Gastroesophageal sphincter (tissue), 3 donors: ENCODE results near the gene MVB12B.

ENCODE experiments used
- EP300 ChIP-seq: sonication (generic); formaldehyde crosslinking; IDR thresholded peaks from one replicate; pipeline ENCODE4 v1.6.1; 2017; ENCODE audit warnings: antibody characterized with exemption, mild to moderate bottlenecking
- POLR2AphosphoS5 ChIP-seq: sonication (generic); formaldehyde crosslinking; IDR thresholded peaks from one replicate; pipeline ENCODE4 v1.6.1; 2017; ENCODE audit warnings: antibody characterized with exemption
- TF ChIP-seq, protein P1 (sequence below), 4 experiments: fragments of 200-600 bp in 2 of 4; fragments of 450-650 bp in 2 of 4; sonication (generic) in 1 of 4; IDR thresholded peaks; one replicate each; pipeline ENCODE4 v1.5.1; 2017 to 2019; ENCODE audit warnings: antibody characterized with exemption in 4 of 4, mild to moderate bottlenecking in 2 of 4, moderate library complexity in 2 of 4

DNA sequence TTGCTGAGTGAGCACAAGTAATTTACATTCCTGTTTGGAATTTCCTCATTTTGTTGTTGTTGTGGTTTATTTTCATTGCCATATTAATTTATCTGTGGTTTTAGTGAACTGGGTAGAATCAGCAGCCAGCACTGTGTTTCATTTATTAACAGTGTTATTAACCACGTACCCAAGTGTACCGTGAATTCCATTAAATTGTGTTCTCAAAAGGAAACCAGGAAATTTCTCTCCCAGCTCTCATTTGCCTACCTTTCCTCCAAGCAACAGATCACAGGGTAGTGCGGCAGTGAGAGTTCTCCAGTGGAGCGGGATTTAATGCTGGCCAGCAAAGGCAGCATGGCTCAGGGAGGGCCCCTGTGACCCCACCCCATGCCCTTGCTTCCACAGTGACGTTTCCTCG is 54.6 kb downstream of the MVB12B start:
- TF ChIP-seq, protein P1, sequence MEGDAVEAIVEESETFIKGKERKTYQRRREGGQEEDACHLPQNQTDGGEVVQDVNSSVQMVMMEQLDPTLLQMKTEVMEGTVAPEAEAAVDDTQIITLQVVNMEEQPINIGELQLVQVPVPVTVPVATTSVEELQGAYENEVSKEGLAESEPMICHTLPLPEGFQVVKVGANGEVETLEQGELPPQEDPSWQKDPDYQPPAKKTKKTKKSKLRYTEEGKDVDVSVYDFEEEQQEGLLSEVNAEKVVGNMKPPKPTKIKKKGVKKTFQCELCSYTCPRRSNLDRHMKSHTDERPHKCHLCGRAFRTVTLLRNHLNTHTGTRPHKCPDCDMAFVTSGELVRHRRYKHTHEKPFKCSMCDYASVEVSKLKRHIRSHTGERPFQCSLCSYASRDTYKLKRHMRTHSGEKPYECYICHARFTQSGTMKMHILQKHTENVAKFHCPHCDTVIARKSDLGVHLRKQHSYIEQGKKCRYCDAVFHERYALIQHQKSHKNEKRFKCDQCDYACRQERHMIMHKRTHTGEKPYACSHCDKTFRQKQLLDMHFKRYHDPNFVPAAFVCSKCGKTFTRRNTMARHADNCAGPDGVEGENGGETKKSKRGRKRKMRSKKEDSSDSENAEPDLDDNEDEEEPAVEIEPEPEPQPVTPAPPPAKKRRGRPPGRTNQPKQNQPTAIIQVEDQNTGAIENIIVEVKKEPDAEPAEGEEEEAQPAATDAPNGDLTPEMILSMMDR (IDR thresholded peaks at IDR 0.05) = no peak
- TF ChIP-seq POLR2AphosphoS5 = no peak
- no peak for TF ChIP-seq EP300
